GM10266 (cell line): ENCODE data around the gene MRPS34.

Source experiments
- DNase-seq: peaks from one replicate; pipeline ENCODE4 v3.0.0; 2012; ENCODE audit errors: extremely low spot score
- TF ChIP-seq, protein P1 (sequence below): IDR thresholded peaks from 2 replicates; pipeline ENCODE4 v1.5.1; 2012; ENCODE audit warnings: mild to moderate bottlenecking, low read depth; ENCODE audit not compliant: control insufficient read depth, insufficient read depth; ENCODE audit errors: missing control alignments

The MRPS34 gene

DNA sequence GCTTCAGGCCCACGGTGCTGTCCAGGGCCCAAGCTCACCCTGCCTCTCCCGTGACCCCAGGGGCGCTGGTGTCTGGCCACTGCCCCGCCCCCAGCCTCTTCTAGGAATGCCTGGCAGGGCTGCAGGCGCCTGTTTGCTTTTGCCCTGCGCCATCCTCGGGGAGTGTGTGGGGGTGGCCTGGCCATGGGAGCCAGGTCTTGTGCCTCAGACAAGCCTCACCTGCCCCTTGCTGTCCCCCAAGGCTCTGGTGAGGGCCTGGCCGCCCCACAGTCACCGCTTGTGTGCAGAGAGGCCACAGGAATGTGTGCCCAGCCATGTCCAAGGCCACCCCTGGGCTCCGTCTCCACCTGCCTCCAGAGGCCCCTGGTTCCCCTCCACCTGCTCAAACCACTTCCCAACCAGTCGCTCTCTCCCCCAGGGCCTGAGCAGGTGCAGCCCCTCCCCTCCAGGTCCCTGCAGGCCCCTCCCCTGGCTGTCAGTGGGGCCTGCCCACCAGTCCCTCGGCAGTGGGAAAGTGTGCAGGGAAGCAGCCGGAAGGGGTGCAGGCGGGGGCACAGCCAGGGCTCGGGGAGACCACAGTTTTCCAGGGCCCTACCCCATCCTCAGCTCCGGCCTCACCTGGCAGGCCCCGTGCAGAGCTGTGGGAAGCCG, 21.4 kb upstream of the MRPS34 start:
- TF ChIP-seq, protein P1, sequence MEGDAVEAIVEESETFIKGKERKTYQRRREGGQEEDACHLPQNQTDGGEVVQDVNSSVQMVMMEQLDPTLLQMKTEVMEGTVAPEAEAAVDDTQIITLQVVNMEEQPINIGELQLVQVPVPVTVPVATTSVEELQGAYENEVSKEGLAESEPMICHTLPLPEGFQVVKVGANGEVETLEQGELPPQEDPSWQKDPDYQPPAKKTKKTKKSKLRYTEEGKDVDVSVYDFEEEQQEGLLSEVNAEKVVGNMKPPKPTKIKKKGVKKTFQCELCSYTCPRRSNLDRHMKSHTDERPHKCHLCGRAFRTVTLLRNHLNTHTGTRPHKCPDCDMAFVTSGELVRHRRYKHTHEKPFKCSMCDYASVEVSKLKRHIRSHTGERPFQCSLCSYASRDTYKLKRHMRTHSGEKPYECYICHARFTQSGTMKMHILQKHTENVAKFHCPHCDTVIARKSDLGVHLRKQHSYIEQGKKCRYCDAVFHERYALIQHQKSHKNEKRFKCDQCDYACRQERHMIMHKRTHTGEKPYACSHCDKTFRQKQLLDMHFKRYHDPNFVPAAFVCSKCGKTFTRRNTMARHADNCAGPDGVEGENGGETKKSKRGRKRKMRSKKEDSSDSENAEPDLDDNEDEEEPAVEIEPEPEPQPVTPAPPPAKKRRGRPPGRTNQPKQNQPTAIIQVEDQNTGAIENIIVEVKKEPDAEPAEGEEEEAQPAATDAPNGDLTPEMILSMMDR, result no peak
- no peak for DNase-seq

DNA sequence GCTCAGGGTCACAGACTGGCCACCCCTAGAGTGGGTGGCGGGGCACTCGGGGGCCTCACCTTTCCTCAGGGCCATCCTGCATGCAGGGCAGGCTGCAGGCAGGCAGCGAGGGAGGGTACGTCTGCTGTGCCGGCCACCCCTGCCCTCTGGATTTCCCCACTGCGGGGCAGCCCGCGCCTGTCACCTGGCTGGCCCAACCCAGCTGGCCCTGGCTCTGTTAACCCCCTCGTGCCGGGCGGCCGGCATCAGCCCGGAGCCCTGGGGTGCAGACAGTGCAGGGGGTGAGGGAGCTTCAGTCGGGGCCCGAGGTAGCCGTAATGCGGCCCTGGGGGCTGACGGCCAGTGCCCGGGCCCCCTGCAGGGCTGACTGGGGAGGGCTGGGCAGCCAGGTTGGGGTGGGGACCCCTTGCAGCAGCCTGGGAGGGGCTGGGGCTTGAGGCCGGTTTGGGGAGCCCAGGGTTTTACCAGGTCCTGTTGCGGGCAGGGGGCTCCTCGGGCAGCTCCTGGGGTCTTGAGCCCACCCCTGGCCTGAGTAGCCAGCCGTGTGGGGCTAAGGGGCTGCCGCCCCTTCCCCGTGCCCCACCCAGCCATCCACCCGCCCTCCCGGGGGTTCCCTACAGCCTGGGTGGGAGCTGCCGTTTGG, 20.8 kb upstream of the MRPS34 start, which contains the start of gene IGFALS:
TSS of gene IGFALS (minus strand) at position 128 of the 643 bp plus-strand sequence. CDS start at position 75, 53 bp downstream.
- no peak for DNase-seq
- TF ChIP-seq, protein P1, result no peak

DNA sequence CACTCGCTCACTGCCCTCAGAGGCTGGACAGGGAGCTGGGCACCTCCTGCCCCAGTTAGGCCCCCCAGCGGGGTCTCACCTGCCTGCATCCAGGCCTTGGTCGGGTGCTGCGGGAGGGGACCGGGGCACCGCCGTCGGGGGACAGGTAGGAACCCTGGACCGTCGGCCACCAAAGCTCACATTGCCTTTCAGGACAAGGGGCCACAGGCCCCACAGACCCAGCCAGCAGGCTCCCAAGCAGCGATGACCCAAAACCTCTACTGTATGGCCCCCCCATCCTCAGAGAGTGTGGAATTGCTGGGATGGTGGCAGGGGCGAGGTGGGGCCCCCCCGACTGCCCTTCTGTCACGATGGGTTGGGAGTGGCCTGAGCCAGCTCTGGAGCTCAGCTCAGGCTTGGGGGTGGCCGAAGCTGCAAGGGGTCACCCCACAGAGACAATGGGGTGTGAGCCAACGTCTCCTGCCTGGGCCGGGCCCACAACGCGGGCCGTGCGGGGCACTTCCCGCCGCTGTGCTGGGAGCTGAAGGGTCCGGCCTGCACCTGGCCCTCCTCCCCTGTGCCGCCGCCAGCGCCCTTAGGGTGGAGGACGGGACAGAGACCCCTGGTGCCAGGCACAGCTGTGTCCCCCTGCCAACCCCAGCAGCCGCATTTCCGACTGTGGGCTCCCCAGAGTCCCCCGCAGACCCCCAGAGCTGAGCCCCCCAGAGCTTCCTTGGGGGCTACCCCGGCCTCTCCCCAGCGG, 20.1 kb upstream of the MRPS34 start:
- TF ChIP-seq, protein P1, result no peak
- no peak for DNase-seq

DNA sequence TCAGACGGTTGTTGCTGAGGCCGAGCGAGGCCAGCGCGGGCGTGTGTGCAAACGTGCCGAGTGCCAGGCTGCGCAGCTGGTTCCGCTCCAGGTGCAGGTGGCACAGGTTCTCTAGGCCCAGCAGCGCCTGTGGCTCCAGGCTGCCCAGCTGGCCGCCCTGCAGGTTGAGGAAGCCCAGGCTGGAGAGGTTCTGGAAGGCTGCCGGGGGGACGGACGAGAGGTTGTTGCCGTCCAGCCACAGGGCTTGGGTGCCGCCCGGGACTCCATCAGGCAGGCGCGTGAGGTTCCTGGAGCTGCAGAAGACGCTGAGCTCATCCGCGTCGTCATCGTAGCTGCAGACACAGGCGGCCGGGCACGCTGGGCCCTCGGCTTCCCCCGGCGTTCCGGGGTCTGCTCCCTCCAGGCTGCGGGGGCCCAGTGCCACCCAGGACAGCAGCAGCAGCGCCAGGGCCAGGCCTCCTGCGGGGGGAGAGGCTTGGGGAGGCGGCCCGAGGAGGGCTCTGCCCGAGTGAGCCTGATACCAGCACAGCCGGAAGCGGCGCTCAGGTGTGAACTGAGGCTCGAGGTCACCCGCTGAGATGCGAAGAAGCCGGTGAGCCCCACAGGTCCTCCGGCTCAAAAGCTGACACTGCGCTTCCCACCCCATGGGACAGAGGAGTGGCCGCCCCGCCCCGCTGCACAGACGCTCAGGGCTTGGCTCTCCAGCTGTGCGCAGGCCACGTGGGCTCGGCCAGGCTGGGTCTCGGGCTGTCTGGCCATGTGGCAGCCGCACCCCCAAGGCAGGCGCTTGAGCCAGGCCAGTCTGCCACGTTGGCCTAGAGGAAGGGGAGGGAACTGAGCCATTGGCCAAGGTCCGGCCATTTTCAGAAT, 19.2 kb upstream of the MRPS34 start:
- no peak for DNase-seq
- TF ChIP-seq, protein P1, result no peak

DNA sequence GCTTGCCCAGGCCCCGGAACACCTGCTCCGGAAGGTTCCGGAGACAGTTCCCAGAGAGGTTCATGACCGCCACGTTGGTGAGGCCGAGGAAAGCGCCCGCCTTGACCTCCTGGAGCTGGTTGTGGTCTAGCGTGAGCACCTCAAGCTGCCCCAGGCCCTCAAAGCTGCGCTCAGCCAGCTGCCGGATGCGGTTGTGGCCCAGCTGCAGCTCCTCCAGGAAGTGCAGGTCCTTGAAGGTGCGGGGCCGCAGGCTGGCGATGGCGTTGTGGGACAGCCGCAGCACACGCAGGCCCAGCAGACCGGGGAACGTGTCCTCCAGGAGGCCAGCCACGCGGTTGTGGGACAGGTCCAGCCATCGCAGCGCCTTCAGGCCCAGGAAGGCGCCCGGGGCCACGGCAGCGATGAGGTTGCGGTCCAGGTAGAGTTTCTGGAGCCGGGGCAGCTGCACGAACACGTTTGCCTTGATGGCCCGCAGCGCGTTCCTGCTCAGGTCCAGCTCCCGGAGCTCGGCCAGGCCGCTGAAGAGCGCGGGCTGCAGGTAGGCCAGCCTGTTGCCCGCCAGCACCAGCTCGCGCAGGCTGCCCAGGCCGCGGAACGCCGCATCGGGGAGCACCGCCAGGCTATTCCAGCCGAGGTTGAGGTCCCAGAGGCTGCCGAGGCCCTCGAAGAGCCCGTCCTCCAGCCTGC, 18.5 kb upstream of the MRPS34 start:
- TF ChIP-seq, protein P1, result no peak
- no peak for DNase-seq

DNA sequence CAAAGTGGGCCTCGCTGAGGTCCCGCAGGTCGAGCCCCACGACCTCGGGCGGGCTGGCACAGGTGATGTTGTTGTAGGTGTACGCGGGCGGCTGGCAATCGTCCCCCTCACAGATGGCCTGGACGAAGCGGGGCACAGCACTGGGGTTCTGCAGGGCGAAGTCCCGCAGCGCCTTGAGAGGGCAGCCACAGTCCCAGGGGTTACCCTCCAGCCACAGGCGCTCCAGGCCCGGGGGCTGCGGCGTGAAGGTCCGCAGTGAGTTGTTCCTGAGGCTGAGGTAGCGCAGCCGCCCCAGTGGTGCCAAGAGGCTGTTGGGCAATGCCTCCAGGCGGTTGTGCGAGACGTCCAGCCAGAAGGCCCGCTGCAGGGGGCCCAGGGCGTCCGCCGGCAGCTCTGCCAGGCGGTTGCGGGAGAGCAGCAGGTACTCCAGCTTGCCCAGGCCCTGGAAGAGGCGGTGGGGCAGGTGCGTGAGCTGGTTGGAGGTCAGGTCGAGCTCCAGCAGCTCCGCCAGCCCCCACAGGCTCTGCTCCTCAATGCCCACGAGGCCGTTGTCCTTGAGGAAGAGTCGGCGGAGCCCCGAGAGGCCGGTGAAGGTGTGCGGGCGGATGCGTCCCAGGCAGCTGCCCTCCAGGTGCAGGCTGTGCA, 17.8 kb upstream of the MRPS34 start:
- TF ChIP-seq, protein P1, result no peak
- no peak for DNase-seq
